Neural crest cell (in vitro differentiated cells): ENCODE measurements around the gene NUP210. TPM values are rescaled to one million over a fixed set of nuclear protein-coding genes. Genes with fewer than 3 reads are reported as not detected.

Source experiments
- DNase-seq: peaks from one replicate; pipeline ENCODE4 v3.0.0; 2021; ENCODE audit warnings: low read depth, mixed read lengths, low spot score
- H3K27ac Mint-ChIP-seq: one replicate; pipeline ENCODE4 v1.8.0; 2021; ENCODE audit warnings: mild to moderate bottlenecking, mixed read lengths; ENCODE audit not compliant: unreplicated experiment
- H3K27me3 Mint-ChIP-seq: 2 replicates; pipeline ENCODE4 v1.8.0; 2021; ENCODE audit warnings: low read depth, mild to moderate bottlenecking, mixed read lengths
- H3K36me3 Mint-ChIP-seq: 2 replicates; pipeline ENCODE4 v1.8.0; 2021; ENCODE audit warnings: low read depth, mild to moderate bottlenecking, mixed read lengths
- H3K4me1 Mint-ChIP-seq: 2 replicates; pipeline ENCODE4 v1.8.0; 2021; ENCODE audit warnings: mixed read lengths
- H3K4me3 Mint-ChIP-seq: one replicate; pipeline ENCODE4 v1.8.0; 2021; ENCODE audit warnings: mild to moderate bottlenecking, mixed read lengths
- H3K9me3 Mint-ChIP-seq: 2 replicates; pipeline ENCODE4 v1.8.0; 2021; ENCODE audit warnings: mixed read lengths
- total RNA-seq: library from RNA; stranded (reverse); gene quantifications from 2 replicates; pipeline ENCODE4 v1.2.1, GENCODE V29; 2021
- TF ChIP-seq, protein P1 (sequence below): fragments of 200-600 bp; sonication (generic); conservative IDR thresholded peaks from 2 replicates; pipeline ENCODE4 v1.5.0; 2021; ENCODE audit warnings: antibody characterized with exemption, mild to moderate bottlenecking

Gene NUP210
- total RNA-seq, 1 donor from 2014 or later: 59.4 TPM

DNA sequence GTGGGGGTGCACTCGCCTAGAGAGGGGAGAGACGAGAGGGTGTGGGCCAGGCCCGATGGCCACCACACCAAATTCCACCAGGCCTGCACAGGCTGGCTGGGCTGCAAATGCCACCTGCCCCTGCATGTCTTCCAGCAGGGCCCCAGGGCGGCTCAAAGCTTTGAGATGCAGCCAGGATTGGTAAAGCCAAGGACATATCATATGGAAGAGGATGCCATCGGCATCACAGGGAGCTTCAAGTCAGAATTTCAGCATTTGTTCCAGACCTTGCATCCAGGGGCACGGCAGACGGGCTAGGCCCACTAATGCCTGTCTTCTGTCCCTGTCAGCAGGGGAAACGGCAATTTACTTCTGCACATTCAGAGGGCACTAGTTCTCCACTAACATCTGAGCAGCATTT lies 97.8 kb downstream of the NUP210 start:
- no peaks in the 10 kb centered on the region for H3K9me3 Mint-ChIP-seq
- TF ChIP-seq, protein P1, sequence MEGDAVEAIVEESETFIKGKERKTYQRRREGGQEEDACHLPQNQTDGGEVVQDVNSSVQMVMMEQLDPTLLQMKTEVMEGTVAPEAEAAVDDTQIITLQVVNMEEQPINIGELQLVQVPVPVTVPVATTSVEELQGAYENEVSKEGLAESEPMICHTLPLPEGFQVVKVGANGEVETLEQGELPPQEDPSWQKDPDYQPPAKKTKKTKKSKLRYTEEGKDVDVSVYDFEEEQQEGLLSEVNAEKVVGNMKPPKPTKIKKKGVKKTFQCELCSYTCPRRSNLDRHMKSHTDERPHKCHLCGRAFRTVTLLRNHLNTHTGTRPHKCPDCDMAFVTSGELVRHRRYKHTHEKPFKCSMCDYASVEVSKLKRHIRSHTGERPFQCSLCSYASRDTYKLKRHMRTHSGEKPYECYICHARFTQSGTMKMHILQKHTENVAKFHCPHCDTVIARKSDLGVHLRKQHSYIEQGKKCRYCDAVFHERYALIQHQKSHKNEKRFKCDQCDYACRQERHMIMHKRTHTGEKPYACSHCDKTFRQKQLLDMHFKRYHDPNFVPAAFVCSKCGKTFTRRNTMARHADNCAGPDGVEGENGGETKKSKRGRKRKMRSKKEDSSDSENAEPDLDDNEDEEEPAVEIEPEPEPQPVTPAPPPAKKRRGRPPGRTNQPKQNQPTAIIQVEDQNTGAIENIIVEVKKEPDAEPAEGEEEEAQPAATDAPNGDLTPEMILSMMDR: no peak
- no peak overlapping the region for H3K4me3 Mint-ChIP-seq
- no peak for DNase-seq
- H3K4me1 Mint-ChIP-seq: peaks cover 19% of the 10 kb centered on the region
- no peaks in the 10 kb centered on the region for H3K27me3 Mint-ChIP-seq
- H3K27ac Mint-ChIP-seq: no peak overlapping the region
- H3K36me3 Mint-ChIP-seq: no peaks in the 10 kb centered on the region

DNA sequence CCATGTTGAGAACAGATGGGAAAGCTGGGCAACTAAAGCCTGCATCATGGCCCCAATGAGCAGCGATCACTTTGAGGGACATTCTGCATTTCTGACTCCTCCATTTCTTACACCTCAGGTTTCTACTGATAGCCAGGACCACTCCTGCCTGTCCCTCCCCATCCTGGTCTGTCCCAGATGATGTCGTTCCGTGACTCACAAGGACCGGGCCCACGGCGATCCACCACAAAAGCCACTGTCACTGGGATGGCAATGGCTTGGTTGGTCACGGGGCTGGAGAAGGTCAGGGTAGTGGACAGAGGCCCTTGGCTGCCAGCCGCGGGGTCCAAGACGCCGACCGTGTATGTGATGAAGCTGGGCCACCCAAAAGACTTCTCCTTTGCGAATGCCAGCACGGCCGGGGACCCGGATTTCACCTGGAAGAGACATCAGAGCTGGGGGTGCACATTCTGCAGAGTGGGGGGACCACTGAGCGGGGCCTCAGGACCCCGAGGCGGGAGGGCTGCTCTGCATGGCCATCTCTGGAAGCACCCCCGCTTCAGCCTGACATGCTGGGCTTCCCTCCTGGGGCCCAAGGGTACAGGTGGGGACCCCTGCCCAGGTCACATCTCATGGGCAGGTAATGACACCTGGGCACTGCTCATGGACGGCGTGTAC lies 100.4 kb downstream of the NUP210 start:
- DNase-seq: no peak
- Mint-ChIP-seq H3K4me3 (no peak overlapping the region), H3K27ac (no peak overlapping the region), H3K27me3 (no peaks in the 10 kb centered on the region), H3K36me3 (peaks cover 2% of the 10 kb centered on the region), H3K9me3 (no peaks in the 10 kb centered on the region), H3K4me1 (peaks cover 19% of the 10 kb centered on the region)
- TF ChIP-seq, protein P1: no peak

DNA sequence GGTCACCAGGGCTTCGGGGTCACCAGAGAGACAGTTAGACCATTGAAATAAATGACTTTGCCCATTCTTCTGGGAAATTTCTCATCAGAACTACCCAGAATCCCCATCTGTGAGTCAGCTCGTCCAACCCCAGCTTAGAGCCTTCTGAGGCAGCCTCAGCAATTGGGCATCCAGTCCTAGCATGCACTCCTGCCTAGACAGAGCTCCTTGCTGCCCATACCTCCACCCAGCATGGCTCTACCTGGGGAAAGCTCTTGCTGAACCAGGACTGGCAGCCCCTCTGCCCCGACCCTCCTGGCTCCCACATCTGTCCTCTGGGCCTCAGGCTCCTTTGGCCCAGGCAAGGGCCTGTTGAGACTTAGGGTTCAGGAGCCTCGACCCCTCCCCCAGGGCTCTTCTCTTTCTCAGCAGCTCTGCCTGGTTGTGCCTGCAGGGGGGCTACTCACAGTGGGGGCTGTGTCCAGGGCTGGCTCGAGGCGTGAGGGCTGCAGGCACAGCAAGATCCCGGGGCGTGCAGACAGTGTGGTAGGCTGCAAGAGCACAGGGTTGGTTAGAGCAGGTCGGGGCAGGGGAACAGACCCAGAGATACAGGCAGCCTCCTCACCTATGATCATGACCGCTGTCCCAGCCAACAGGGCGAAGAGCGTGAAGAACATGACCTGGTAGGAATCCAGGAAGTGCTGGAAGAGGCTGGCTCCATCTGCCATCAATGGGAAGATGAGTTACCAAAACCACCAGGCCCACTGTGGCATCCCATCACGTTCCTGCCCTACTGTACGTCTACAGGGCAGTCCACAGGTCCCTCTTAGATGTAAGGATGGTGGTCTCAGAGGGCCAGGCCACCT lies 101.3 kb downstream of the NUP210 start:
- TF ChIP-seq, protein P1: no peak
- Mint-ChIP-seq H3K27me3 (no peaks in the 10 kb centered on the region), H3K9me3 (no peaks in the 10 kb centered on the region), H3K4me3 (no peak overlapping the region), H3K27ac (peak overlapping the region; percentile 78), H3K36me3 (peaks cover 2% of the 10 kb centered on the region), H3K4me1 (peaks cover 19% of the 10 kb centered on the region)
- DNase-seq: no peak

DNA sequence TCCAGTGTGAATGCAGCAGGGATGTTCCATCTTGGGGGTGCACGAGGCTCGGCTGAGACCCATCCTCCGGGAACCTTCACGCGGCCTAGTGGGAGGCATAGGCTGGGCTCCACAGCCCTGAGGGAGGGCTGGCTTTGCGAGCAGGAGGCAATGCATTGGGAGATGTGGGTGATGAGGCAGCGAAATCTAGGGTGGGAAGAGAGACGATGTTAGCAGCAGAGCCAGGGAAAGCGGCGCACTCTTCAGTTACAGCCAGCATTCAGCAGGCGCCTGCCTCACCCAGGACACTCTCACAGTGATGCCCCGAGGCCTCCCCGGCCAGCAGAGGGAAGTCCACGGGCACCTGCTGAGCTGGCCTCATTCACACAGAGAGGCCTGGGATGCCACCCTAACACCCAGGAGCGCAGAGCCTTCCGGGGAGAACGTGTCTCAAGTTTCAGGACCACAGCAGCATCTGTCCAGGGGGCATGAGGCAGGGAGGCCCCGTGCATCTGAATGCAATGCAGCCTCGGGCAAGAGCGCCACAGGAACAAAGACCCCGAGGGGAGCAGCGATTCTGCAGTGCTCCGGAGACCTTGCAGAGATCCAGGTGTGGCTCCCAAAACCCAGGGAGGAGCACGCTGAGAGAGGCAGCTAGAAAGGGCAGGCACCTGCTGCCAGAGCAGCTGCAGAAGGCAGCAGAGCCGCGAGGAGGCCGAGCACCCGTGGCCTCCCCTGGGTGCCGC lies 102.4 kb downstream of the NUP210 start:
- TF ChIP-seq, protein P1: no peak
- Mint-ChIP-seq H3K4me1 (peaks cover 19% of the 10 kb centered on the region), H3K36me3 (peaks cover 2% of the 10 kb centered on the region), H3K27me3 (no peaks in the 10 kb centered on the region), H3K9me3 (no peaks in the 10 kb centered on the region), H3K27ac (peak overlapping the region; percentile 57), H3K4me3 (no peak overlapping the region)
- DNase-seq: no peak

DNA sequence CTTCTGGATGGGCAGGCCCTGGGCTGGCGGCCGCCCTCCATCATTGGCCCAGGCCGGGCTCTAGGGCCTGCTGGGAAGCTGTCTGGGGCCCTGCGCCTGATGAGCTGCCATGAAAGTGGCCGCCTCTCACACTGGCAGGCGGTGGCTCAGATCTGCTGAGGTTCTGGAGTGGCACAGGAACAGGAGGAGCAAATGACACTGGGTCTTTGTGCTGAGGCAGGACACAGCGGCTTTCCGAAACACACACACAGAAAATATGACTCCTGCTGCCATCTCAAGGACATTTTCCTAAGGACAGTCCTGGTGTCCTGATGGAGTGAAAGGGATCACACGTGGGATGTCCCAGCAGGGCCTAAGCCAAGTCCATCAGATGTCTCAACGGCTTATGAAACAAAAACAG lies 103.5 kb downstream of the NUP210 start:
- H3K36me3 Mint-ChIP-seq: peaks cover 2% of the 10 kb centered on the region
- TF ChIP-seq, protein P1: no peak
- DNase-seq: no peak
- H3K9me3 Mint-ChIP-seq: no peaks in the 10 kb centered on the region
- H3K4me1 Mint-ChIP-seq: peaks cover 19% of the 10 kb centered on the region
- H3K4me3 Mint-ChIP-seq: no peak overlapping the region
- H3K27me3 Mint-ChIP-seq: no peaks in the 10 kb centered on the region
- H3K27ac Mint-ChIP-seq: no peak overlapping the region
